HepG2 (cell line): Measurements from ENCODE around the gene MTA2. TPM values are rescaled to one million over a fixed set of nuclear protein-coding genes. Genes with fewer than 3 reads are reported as not detected.
A peak's percentile ranks its signal among the peaks of the same experiment; 100 is the strongest.

Source experiments
- ARID3A ChIP-seq: IDR thresholded peaks from 2 replicates; pipeline ENCODE4 v1.6.1; 2012; ENCODE audit warnings: low read depth, low read length, improper control_type of control experiment
- CC2D1A ChIP-seq: sonication (generic); formaldehyde crosslinking; IDR thresholded peaks from 2 replicates; pipeline ENCODE4 v1.8.1; 2023; ENCODE audit warnings: mild to moderate bottlenecking, missing genetic modification reagents
- ELK4 ChIP-seq: sonication (generic); formaldehyde crosslinking; IDR thresholded peaks from 2 replicates; pipeline ENCODE4 v1.9.0; 2021; ENCODE audit warnings: missing genetic modification reagents, borderline replicate concordance
- EP300 ChIP-seq, 3 experiments: sonication (generic) in 1 of 3; formaldehyde crosslinking in 1 of 3; IDR thresholded peaks; 2 replicates each; pipeline versions ENCODE4 v1.5.1 to v1.6.1; 2011 to 2020; ENCODE audit warnings: low read depth in 2 of 3, low read length in 2 of 3, borderline replicate concordance in 1 of 3, improper control_type of control experiment in 1 of 3, mild to moderate bottlenecking in 1 of 3, missing genetic modification reagents in 1 of 3, moderate library complexity in 1 of 3
- ERF ChIP-seq: IDR thresholded peaks from 2 replicates; pipeline ENCODE4 v1.6.1; 2018; ENCODE audit warnings: missing biosample characterization, missing genetic modification reagents
- JUND ChIP-seq: sonication (generic); formaldehyde crosslinking; IDR thresholded peaks from 2 replicates; pipeline ENCODE4 v1.8.0; 2022; ENCODE audit warnings: mild to moderate bottlenecking, missing genetic modification reagents
- MIXL1 ChIP-seq: IDR thresholded peaks from 2 replicates; pipeline ENCODE4 v1.6.1; 2016
- PITX1 ChIP-seq: sonication (generic); formaldehyde crosslinking; IDR thresholded peaks from 2 replicates; pipeline ENCODE4 v1.5.1; 2020; ENCODE audit warnings: mild to moderate bottlenecking, missing genetic modification reagents
- RORA ChIP-seq: sonication (generic); formaldehyde crosslinking; IDR thresholded peaks from 2 replicates; pipeline ENCODE4 v1.5.0; 2020; ENCODE audit warnings: mild to moderate bottlenecking, missing genetic modification reagents, moderate library complexity
- SMAD1 ChIP-seq: sonication (generic); formaldehyde crosslinking; IDR thresholded peaks from 2 replicates; pipeline ENCODE4 v1.4.0; 2020; ENCODE audit warnings: missing genetic modification reagents, low read depth, mild to moderate bottlenecking, borderline replicate concordance
- SP2 ChIP-seq: sonication (generic); formaldehyde crosslinking; IDR thresholded peaks from 2 replicates; pipeline ENCODE4 v1.5.1; 2020; ENCODE audit warnings: mild to moderate bottlenecking, missing genetic modification reagents
- TEAD3 ChIP-seq: optimal IDR thresholded peaks from 2 replicates; pipeline ENCODE3; 2016; ENCODE audit warnings: borderline replicate concordance
- U2AF2 ChIP-seq: fragments of 200-400 bp; formaldehyde crosslinking; IDR thresholded peaks from 2 replicates; pipeline ENCODE4 v1.6.1; 2017; ENCODE audit warnings: low read depth, mild to moderate bottlenecking, low read length
- ZEB1 ChIP-seq: IDR thresholded peaks from 2 replicates; pipeline ENCODE4 v1.6.1; 2012; ENCODE audit warnings: mild to moderate bottlenecking, low read depth, inconsistent platforms; ENCODE audit not compliant: insufficient replicate concordance
- ZNF20 ChIP-seq: sonication (generic); formaldehyde crosslinking; IDR thresholded peaks from 2 replicates; pipeline ENCODE4 v1.4.0; 2020; ENCODE audit warnings: mild to moderate bottlenecking, moderate library complexity, missing genetic modification reagents
- ZNF333 ChIP-seq: sonication (generic); formaldehyde crosslinking; IDR thresholded peaks from 2 replicates; pipeline ENCODE4 v1.4.0; 2020; ENCODE audit warnings: mild to moderate bottlenecking, missing genetic modification reagents, borderline replicate concordance
- ZNF570 ChIP-seq: sonication (generic); formaldehyde crosslinking; IDR thresholded peaks from 2 replicates; pipeline ENCODE4 v1.4.0; 2020; ENCODE audit warnings: mild to moderate bottlenecking, missing genetic modification reagents, borderline replicate concordance
- ZNF780A ChIP-seq: sonication (generic); formaldehyde crosslinking; IDR thresholded peaks from 2 replicates; pipeline ENCODE4 v1.8.0; 2022; ENCODE audit warnings: mild to moderate bottlenecking, missing genetic modification reagents, moderate library complexity
- ZNF781 ChIP-seq: sonication (generic); formaldehyde crosslinking; IDR thresholded peaks from 2 replicates; pipeline ENCODE4 v1.5.1; 2020; ENCODE audit warnings: borderline replicate concordance, mild to moderate bottlenecking, missing genetic modification reagents; ENCODE audit errors: not compliant biosample characterization
- ZSCAN25 ChIP-seq: sonication (generic); formaldehyde crosslinking; IDR thresholded peaks from 2 replicates; pipeline ENCODE4 v1.8.0; 2022; ENCODE audit warnings: mild to moderate bottlenecking, missing genetic modification reagents
- polyA plus RNA-seq, 8 experiments: library from polyadenylated mRNA; depleted of rRNA in 3 of 8; stranded (reverse) in 7 of 8; unstranded in 1 of 8; fragments of >200 nt; fragmentation: Illumina TruSeq in 4 of 8; extraction: Trizol in 4 of 8; gene quantifications; 2 replicates each; pipeline versions ENCODE4 v1.2.1 to v1.2.3, GENCODE V29; 2011 to 2016; ENCODE audit warnings: low read depth in 4 of 8, missing spikeins in 1 of 8, mixed read lengths in 1 of 8; ENCODE audit not compliant: insufficient read depth in 1 of 8
- total RNA-seq, 5 experiments: library from RNA; depleted of rRNA; stranded (reverse); fragments of >200 nt; fragmentation: Illumina TruSeq; extraction: Trizol; gene quantifications; 2 replicates each; pipeline ENCODE4 v1.2.3, GENCODE V29; 2016; ENCODE audit warnings: low read depth in 1 of 5
- TF ChIP-seq, protein P1 (sequence below): IDR thresholded peaks from 2 replicates; pipeline ENCODE4 v1.6.1; 2018; ENCODE audit warnings: missing genetic modification reagents
- TF ChIP-seq, protein P2 (sequence below): sonication (generic); formaldehyde crosslinking; IDR thresholded peaks from 2 replicates; pipeline ENCODE4 v1.5.0; 2020; ENCODE audit warnings: mild to moderate bottlenecking, low read depth, missing genetic modification reagents, borderline replicate concordance
- TF ChIP-seq, protein P3 (sequence below): sonication (generic); IDR thresholded peaks from 2 replicates; pipeline ENCODE4 v1.6.1; 2016; ENCODE audit warnings: low read depth, borderline replicate concordance
- TF ChIP-seq, protein P4 (sequence below): sonication (generic); formaldehyde crosslinking; IDR thresholded peaks from 2 replicates; pipeline ENCODE4 v1.8.0; 2022; ENCODE audit warnings: mild to moderate bottlenecking, missing genetic modification reagents, moderate library complexity

MTA2 gene
- total and polyA plus RNA-seq, 2 of the 13 experiments (the other 11 are each of a cell fraction or from before 2014, with no cell fraction given), result 14.0 to 70.0 TPM

- no peak for TF ChIP-seq ELK4 (CRISPR knock-in tag)
- TF ChIP-seq, protein P1, sequence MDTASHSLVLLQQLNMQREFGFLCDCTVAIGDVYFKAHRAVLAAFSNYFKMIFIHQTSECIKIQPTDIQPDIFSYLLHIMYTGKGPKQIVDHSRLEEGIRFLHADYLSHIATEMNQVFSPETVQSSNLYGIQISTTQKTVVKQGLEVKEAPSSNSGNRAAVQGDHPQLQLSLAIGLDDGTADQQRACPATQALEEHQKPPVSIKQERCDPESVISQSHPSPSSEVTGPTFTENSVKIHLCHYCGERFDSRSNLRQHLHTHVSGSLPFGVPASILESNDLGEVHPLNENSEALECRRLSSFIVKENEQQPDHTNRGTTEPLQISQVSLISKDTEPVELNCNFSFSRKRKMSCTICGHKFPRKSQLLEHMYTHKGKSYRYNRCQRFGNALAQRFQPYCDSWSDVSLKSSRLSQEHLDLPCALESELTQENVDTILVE (CRISPR knock-in tag), result no peak
- TF ChIP-seq, protein P2, sequence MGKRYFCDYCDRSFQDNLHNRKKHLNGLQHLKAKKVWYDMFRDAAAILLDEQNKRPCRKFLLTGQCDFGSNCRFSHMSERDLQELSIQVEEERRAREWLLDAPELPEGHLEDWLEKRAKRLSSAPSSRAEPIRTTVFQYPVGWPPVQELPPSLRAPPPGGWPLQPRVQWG (CRISPR knock-in tag), result no peak
- TF ChIP-seq ZEB1, result no peak
- TF ChIP-seq SMAD1 (CRISPR knock-in tag), result no peak
- no peak for TF ChIP-seq ZNF333 (CRISPR knock-in tag)
- TF ChIP-seq ZNF20 (CRISPR knock-in tag), result no peak
- TF ChIP-seq ZSCAN25, result no peak
- TF ChIP-seq ARID3A, result no peak
- TF ChIP-seq MIXL1, result no peak
- no peak for TF ChIP-seq SP2 (CRISPR knock-in tag)
- TF ChIP-seq JUND (CRISPR knock-in tag), result peak; percentile 16; the same call in 1 of the 2 replicates
- TF ChIP-seq ZNF570 (CRISPR knock-in tag), result no peak
- TF ChIP-seq RORA, result no peak
- TF ChIP-seq, protein P3, sequence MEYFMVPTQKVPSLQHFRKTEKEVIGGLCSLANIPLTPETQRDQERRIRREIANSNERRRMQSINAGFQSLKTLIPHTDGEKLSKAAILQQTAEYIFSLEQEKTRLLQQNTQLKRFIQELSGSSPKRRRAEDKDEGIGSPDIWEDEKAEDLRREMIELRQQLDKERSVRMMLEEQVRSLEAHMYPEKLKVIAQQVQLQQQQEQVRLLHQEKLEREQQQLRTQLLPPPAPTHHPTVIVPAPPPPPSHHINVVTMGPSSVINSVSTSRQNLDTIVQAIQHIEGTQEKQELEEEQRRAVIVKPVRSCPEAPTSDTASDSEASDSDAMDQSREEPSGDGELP, result no peak
- no peak for TF ChIP-seq U2AF2
- no peak for TF ChIP-seq ERF
- TF ChIP-seq PITX1 (CRISPR knock-in tag), result no peak
- TF ChIP-seq CC2D1A (CRISPR knock-in tag), result no peak
- 0 out of 4 replicates have a peak, but pooled peaks of 1 of the 2 experiments have one; percentile 5 for TF ChIP-seq EP300 (IDR thresholded peaks at IDR 0.05; ENCODE audit: low read depth in 2 of 2, low read length in 2 of 2)
- TF ChIP-seq EP300 (CRISPR knock-in tag; IDR thresholded peaks at IDR 0.05; ENCODE audit: borderline replicate concordance), result no peak
- TF ChIP-seq, protein P4, sequence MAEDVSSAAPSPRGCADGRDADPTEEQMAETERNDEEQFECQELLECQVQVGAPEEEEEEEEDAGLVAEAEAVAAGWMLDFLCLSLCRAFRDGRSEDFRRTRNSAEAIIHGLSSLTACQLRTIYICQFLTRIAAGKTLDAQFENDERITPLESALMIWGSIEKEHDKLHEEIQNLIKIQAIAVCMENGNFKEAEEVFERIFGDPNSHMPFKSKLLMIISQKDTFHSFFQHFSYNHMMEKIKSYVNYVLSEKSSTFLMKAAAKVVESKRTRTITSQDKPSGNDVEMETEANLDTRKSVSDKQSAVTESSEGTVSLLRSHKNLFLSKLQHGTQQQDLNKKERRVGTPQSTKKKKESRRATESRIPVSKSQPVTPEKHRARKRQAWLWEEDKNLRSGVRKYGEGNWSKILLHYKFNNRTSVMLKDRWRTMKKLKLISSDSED (CRISPR knock-in tag), result no peak
- TF ChIP-seq TEAD3 (CRISPR knock-in tag), result no peak
- no peak for TF ChIP-seq ZNF780A (CRISPR knock-in tag)
- TF ChIP-seq ZNF781 (CRISPR knock-in tag), result peak; percentile 18
Observed at GRCh38 chr11:62592146-62592815, 9.4 kb downstream of the MTA2 start (continued).
